Heart left ventricle (tissue), 13 donors: ENCODE measurements around the gene DGCR6.

Experiments
- CTCF ChIP-seq, 12 donors: fragments of 200-600 bp; sonication (generic) in 4 of 12; IDR thresholded peaks; one replicate each; pipeline versions ENCODE4 v1.5.0 to v1.8.0; 2018 to 2022; ENCODE audit warnings: antibody characterized with exemption in 12 of 12, mild to moderate bottlenecking in 5 of 12
- POLR2A ChIP-seq, 2 donors: fragments of 450-650 bp; IDR thresholded peaks; one replicate each; pipeline ENCODE4 v1.6.1; 2017; ENCODE audit warnings: antibody characterized with exemption in 2 of 2, mild to moderate bottlenecking in 2 of 2, moderate library complexity in 2 of 2
- donor health status: ischemic (EF 13 %, LVEDD 7.1; RV severe dilation, severe dysfunction).
- donor health status: DM: no; HTN: yes; CAD: no.
- donor health status: DM: no; HTN: no; CAD: no.
- donor health status: ischemic (EF 25% LVEDD 6.9; RV normal size, moderate dysfunction).
- donor health status: ischemic (EF 25% LVEDD 5.7; RV mildly dilated, moderate dysfunction).
- donor health status: ischemic (EF 35%, LVEDD 5.7; RV mildly dilated, moderate dysfunction).
- donor health status: nonischemic (EF 11% LVEDD 7.7; RV severe dilation, severe dysfunction).
- donor health status: DM: yes; HTN: yes; CAD: no.
- donor health status: PGD.
- donor health status: ischemic (EF 29% LVEDD 5.4; RV normal size, mild dysfunction).
- donor health status: nonischemic (EF 23%, LVEDD 6.1; RV moderate dilation, normal function).

GRCh38 chr22:18952022-18952421 lies 45.9 kb downstream of the DGCR6 start:
- no peak for TF ChIP-seq CTCF (IDR thresholded peaks at IDR 0.05)
- no peak for TF ChIP-seq POLR2A (IDR thresholded peaks at IDR 0.05)
